Nephron (organoid): ENCODE results near the gene MYBPHL.

Experiments
- H3K27ac Mint-ChIP-seq, 3 experiments: 2 replicates each; pipeline ENCODE4 v1.8.0; 2020; ENCODE audit warnings: mixed read lengths in 3 of 3, mild to moderate bottlenecking in 2 of 3, moderate library complexity in 1 of 3
- H3K27me3 Mint-ChIP-seq: 2 replicates; pipeline ENCODE4 v1.8.0; 2021; ENCODE audit warnings: low read depth, mild to moderate bottlenecking, moderate library complexity, mixed read lengths
- H3K36me3 Mint-ChIP-seq: 2 replicates; pipeline ENCODE4 v1.8.0; 2020; ENCODE audit warnings: low read depth, mixed read lengths
- H3K4me1 Mint-ChIP-seq: 2 replicates; pipeline ENCODE4 v1.8.0; 2020; ENCODE audit warnings: mixed read lengths
- H3K4me3 Mint-ChIP-seq, 3 experiments: 2 replicates each; pipeline ENCODE4 v1.8.0; 2020; ENCODE audit warnings: mild to moderate bottlenecking in 3 of 3, mixed read lengths in 3 of 3, moderate library complexity in 2 of 3
- H3K9me3 Mint-ChIP-seq: 2 replicates; pipeline ENCODE4 v1.8.0; 2020; ENCODE audit warnings: mixed read lengths
- TF ChIP-seq, protein P1 (sequence below), 3 experiments: fragments of 200-600 bp; sonication (generic); IDR thresholded peaks; one replicate each; pipeline ENCODE4 v1.5.0; 2021; ENCODE audit warnings: antibody characterized with exemption in 3 of 3; ENCODE audit not compliant: unreplicated experiment in 3 of 3

MYBPHL gene

DNA sequence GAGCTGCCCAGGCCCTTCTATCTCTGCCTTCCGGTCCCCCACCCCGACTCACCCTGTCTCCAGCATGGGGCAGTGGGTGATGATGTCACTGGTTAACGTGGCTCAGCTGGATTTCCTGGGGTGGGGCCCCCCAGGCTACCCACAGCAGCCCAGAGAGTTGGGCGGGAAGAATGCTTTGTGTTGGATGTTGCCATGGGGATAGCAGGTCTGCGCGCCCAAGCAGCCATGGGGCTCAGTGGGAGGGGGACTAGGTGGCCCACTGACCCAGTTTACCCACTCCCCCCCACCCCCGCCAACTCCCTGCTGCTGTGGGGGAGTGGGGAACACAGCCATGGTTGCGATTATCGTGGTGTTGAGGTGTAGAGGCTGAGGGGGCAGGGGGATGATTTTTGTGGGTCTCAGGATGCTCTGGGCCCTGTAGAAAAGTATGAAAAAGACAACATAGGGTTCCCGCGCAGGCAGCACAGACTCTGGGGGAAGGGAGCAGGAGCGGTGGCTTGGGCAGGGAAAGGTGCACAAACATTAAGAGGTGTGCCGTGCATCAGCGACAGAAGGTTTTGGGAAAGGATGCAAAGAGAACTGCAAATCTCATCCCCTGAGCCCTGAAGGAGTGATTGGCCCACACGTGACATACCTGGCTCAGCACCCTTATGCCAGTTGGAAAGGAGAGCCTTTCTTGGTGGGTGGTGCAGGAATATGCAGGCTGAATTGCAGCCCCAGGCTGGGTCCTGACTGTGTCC is 49.0 kb downstream of the MYBPHL start:
- Mint-ChIP-seq H3K36me3 (no peaks in the 10 kb centered on the region), H3K4me1 (peaks cover 37% of the 10 kb centered on the region), H3K4me3 (no peak overlapping the region), H3K27me3 (peaks cover 4% of the 10 kb centered on the region), H3K27ac (peak overlapping the region; percentile 9 to 93 (median 50)), H3K9me3 (no peaks in the 10 kb centered on the region)
- TF ChIP-seq, protein P1, sequence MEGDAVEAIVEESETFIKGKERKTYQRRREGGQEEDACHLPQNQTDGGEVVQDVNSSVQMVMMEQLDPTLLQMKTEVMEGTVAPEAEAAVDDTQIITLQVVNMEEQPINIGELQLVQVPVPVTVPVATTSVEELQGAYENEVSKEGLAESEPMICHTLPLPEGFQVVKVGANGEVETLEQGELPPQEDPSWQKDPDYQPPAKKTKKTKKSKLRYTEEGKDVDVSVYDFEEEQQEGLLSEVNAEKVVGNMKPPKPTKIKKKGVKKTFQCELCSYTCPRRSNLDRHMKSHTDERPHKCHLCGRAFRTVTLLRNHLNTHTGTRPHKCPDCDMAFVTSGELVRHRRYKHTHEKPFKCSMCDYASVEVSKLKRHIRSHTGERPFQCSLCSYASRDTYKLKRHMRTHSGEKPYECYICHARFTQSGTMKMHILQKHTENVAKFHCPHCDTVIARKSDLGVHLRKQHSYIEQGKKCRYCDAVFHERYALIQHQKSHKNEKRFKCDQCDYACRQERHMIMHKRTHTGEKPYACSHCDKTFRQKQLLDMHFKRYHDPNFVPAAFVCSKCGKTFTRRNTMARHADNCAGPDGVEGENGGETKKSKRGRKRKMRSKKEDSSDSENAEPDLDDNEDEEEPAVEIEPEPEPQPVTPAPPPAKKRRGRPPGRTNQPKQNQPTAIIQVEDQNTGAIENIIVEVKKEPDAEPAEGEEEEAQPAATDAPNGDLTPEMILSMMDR (IDR thresholded peaks at IDR 0.05; ENCODE audit: unreplicated experiment in 3 of 3): no peak

DNA sequence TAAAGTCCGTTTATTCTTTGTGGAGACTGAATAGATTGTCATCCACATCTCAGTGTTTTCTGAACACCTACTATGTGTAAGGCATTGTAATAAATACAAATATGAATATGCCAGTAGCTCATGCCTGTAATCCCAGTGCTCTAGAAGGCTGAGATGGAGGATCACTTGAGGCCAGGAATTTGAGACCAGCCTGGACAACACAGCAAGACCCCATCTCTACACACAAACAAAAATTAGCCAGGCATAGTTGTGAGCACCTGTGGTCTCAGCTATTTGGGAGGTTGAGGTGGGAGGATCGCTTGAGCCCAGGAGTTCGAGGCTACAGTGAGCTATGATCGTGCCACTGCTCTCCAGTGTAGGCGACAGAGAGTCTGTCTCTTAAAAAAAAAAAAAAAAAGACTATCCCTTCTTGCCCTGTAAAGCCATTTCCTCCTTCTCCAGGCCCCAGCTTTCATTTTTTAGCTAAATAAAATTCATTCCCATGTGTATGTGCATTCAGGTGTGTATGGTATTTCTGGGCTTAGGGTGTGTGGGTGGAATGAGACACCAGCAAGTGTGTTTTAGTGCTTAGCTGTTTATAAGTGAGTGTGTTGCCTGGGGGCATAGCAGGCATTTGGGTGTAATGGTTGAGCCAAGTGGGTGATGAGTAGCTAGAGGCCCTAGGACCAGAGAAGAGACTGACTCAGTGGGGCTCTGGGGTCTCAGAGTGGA is 49.7 kb downstream of the MYBPHL start:
- TF ChIP-seq, protein P1 (IDR thresholded peaks at IDR 0.05; ENCODE audit: unreplicated experiment in 3 of 3): no peak
- no peak overlapping the region for H3K4me3 Mint-ChIP-seq
- peaks cover 43% of the 10 kb centered on the region for H3K4me1 Mint-ChIP-seq
- H3K36me3 Mint-ChIP-seq: peaks cover 5% of the 10 kb centered on the region
- no peaks in the 10 kb centered on the region for H3K9me3 Mint-ChIP-seq
- H3K27me3 Mint-ChIP-seq: peaks cover 8% of the 10 kb centered on the region
- peak overlapping the region; percentile 9 to 93 (median 50) for H3K27ac Mint-ChIP-seq

DNA sequence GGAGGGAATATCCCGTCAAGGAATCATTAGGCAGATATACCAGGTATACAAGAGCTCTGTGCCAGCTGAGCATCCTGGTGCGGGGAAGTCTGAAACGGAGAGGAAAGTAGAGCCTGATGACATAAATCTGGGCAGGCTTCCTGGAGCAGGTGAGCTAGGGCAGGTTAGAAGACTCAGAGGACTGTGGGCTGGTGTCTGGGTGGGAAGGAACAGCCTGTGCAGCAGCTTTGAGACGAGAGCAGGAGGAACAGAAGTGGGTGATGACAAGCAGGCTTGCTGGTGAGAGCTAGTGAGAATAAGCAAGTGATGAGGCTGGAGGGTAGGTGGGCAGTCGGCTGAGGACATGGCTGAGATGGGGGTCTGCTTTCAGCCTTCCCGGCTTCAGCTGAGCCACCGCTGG is 50.7 kb downstream of the MYBPHL start:
- Mint-ChIP-seq H3K9me3 (no peaks in the 10 kb centered on the region), H3K27ac (peak overlapping the region; percentile 56 to 92 (median 88)), H3K36me3 (peaks cover 13% of the 10 kb centered on the region), H3K27me3 (peaks cover 18% of the 10 kb centered on the region), H3K4me1 (peaks cover 43% of the 10 kb centered on the region), H3K4me3 (no peak overlapping the region)
- TF ChIP-seq, protein P1 (IDR thresholded peaks at IDR 0.05; ENCODE audit: unreplicated experiment in 3 of 3): no peak

DNA sequence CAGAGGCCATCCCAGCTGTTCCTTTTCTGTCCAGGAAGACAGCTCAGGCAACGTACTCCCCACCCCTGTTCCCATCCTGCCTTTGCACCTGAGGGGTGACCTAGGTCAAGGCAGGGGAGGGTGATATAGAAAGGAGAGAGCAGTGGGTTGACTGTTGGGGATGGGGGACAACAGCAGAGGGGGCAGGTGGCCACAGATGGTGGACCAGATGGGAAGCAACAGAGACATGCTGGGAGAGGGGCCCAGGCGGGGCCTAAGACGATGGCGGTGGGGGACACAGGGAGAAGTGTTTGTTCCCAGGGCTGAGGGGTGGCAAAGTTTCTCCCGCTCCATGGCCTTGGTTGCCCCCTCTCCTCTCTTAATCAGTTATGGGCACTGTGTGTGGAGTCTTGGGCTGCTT is 51.1 kb downstream of the MYBPHL start:
- H3K36me3 Mint-ChIP-seq: peaks cover 13% of the 10 kb centered on the region
- H3K27ac Mint-ChIP-seq: peak overlapping the region; percentile 88 to 98 (median 92)
- H3K4me1 Mint-ChIP-seq: peaks cover 43% of the 10 kb centered on the region
- no peaks in the 10 kb centered on the region for H3K9me3 Mint-ChIP-seq
- H3K27me3 Mint-ChIP-seq: peaks cover 22% of the 10 kb centered on the region
- peak overlapping the region in 1 of 3 experiments; percentile 70 for H3K4me3 Mint-ChIP-seq
- TF ChIP-seq, protein P1 (IDR thresholded peaks at IDR 0.05; ENCODE audit: unreplicated experiment in 3 of 3): no peak

DNA sequence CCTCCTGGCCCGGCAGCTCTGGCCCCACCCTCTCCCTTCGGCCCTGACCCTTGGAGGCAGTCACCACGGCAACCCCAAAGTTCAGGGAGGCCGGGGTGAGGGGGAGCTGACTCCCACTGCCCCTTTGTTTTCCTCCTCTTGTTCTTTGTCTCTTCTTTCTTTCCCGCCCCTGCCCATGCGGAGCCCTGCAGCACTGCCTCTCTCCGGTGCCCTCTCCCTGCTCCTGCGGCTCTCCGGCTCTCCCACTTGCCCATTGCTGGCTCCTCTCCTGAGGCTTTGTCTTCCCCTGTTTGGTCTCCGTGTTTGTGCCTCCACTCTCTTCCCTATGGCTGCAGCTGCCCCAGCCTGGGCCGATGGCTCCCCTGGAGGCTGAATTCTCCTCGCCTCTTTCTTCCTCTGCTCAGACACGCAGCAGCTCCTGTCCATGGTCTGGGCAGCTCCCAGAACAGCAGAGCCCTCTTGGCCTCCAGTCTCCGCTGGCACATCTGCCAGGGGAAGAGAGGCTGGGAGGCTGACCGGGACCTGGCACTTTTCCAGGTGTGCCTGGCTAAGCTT is 51.6 kb downstream of the MYBPHL start:
- H3K27me3 Mint-ChIP-seq: peaks cover 22% of the 10 kb centered on the region
- H3K4me3 Mint-ChIP-seq: peak overlapping the region; percentile 70 to 81 (median 75)
- peaks cover 13% of the 10 kb centered on the region for H3K36me3 Mint-ChIP-seq
- H3K9me3 Mint-ChIP-seq: no peaks in the 10 kb centered on the region
- H3K27ac Mint-ChIP-seq: peak overlapping the region; percentile 88 to 98 (median 92)
- TF ChIP-seq, protein P1 (IDR thresholded peaks at IDR 0.05; ENCODE audit: unreplicated experiment in 3 of 3): peak in 2 of 3 experiments; percentile 18 to 27
- H3K4me1 Mint-ChIP-seq: peaks cover 43% of the 10 kb centered on the region
